ENCODE results near the gene NR2C2. TPM values are rescaled to one million over a fixed set of nuclear protein-coding genes. Genes with fewer than 3 reads are reported as not detected.

The NR2C2 gene
- total and polyA plus RNA-seq, 8 donors: 5.0 to 73.6 (median 15.5) TPM

DNA sequence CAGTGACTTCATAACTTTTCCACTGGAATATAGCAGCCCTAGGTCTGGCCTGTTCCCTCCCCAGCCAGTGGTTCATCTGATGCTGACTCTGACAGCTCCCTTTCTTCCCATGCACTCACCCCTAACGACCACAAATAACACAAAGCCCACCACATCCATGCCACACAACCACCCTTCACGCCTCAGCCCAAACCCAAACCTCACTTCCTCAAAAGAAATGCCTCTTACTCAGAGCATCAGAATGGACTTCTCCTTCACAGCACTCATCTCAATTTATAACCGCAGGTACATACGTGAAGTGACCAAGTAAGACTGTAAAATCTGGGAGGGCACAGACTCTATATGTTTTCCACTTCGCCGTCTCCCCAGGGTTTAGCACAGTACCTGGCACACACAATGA lies 150.5 kb downstream of the NR2C2 start:
- intact Hi-C loops (cut with DNase I; ENCODE audit: low total_unique reads): no loop called here
- Histone ChIP-seq H3K4me1 (peaks cover 13 to 54% (median 38%) of the 10 kb centered on the region in 4 donors), H3K4me3 (peak overlapping the region; percentile 89 to 97 (median 93)), H3K27ac (peak overlapping the region in 3 of 5 donors; percentile 4 to 92 (median 91)), H3K27me3 (no peaks in the 10 kb centered on the region), H3K36me3 (peaks cover 21 to 37% (median 35%) of the 10 kb centered on the region in 4 donors), H3K9me3 (no peaks in the 10 kb centered on the region)
- no peak for DNase-seq
- TF ChIP-seq, protein P1, sequence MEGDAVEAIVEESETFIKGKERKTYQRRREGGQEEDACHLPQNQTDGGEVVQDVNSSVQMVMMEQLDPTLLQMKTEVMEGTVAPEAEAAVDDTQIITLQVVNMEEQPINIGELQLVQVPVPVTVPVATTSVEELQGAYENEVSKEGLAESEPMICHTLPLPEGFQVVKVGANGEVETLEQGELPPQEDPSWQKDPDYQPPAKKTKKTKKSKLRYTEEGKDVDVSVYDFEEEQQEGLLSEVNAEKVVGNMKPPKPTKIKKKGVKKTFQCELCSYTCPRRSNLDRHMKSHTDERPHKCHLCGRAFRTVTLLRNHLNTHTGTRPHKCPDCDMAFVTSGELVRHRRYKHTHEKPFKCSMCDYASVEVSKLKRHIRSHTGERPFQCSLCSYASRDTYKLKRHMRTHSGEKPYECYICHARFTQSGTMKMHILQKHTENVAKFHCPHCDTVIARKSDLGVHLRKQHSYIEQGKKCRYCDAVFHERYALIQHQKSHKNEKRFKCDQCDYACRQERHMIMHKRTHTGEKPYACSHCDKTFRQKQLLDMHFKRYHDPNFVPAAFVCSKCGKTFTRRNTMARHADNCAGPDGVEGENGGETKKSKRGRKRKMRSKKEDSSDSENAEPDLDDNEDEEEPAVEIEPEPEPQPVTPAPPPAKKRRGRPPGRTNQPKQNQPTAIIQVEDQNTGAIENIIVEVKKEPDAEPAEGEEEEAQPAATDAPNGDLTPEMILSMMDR (IDR thresholded peaks at IDR 0.05): no peak
- TF ChIP-seq EP300 (IDR thresholded peaks at IDR 0.05): no peak
- TF ChIP-seq POLR2A (IDR thresholded peaks at IDR 0.05): no peak
- TF ChIP-seq POLR2AphosphoS5 (IDR thresholded peaks at IDR 0.05): no peak
- 40 to 56% (median 42%) methylated on average over 6 of the region's 6 CpGs for WGBS, 5 donors

Other genes with a start within 250 kb of the NR2C2 start
- gene FGD5, start 128.6 kb upstream of the NR2C2 start, total RNA-seq: 10 to 100 TPM in 3 of 5 donors, 1 to 10 TPM in 2; 1.2 to 34.1 (median 13.3) TPM
- gene FGD5, start 128.6 kb upstream of the NR2C2 start, polyA plus RNA-seq: 1 to 10 TPM; 2.7 to 9.5 (median 8.5) TPM
- 100 to 1,000 TPM in 1 of 5 donors, 10 to 100 TPM in 4; 13.9 to 126 (median 24.9) TPM for gene MRPS25, start 117.7 kb downstream of the NR2C2 start, total RNA-seq
- gene MRPS25, start 117.7 kb downstream of the NR2C2 start, polyA plus RNA-seq: 10 to 100 TPM; 17.7 to 51.9 (median 38.3) TPM
- gene RBSN, start 151.6 kb downstream of the NR2C2 start, total RNA-seq: 100 to 1,000 TPM in 1 of 5 donors, 10 to 100 TPM in 3, 1 to 10 TPM in 1; 4.3 to 127 (median 26.6) TPM
- 1 to 10 TPM; 5.9 to 8.5 (median 7.9) TPM for gene RBSN, start 151.6 kb downstream of the NR2C2 start, polyA plus RNA-seq